ENCODE measurements around the gene CLK4. TPM values are rescaled to one million over a fixed set of nuclear protein-coding genes. Genes with fewer than 3 reads are reported as not detected.

The CLK4 gene
- total and polyA plus RNA-seq, 2 of the 8 experiments (the other 6 are each of a cell fraction or from before 2014, with no cell fraction given) = 8.1 to 12.6 TPM

DNA sequence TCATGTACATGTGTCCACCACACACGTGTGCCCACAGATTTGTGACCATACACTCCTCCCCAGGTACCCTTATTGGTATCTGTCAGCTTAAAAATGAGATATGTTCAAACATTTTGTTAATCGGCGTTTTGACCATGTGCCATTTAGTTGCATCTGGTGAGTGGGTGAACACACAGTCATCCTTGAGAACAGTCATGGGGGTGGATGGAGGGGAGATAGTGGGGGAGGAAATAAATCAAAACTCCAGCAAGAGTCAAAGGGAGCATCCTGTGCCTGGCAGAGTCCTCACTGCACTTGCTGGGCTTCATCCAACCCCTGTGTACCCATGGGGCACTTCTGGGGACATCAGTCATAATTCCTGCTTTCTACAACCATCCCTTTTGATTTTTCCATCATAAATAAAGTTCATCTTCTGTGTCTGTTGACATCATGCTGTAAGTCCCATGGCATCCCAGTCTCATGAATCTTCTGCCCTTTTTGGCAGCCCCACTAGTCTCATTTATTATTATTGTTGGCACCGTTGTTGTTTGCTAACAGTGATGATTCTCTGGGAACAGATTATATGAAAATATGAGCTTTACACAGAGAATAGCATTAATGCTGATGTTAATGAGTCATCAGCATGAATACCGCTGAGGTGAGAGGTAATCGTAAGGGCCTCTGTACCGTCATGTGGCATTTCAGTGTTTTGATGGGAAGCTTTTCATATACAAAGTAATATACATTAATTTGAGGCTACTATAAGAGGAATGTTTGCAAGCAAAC is 24.4 kb upstream of the CLK4 start (continued):
- no peak for TF ChIP-seq CBX8 (IDR thresholded peaks at IDR 0.05; ENCODE audit: borderline replicate concordance, low read depth, low read length)
- no peak for TF ChIP-seq CEBPB (IDR thresholded peaks at IDR 0.05; ENCODE audit: low read depth, low read length)

Data from H1 (cell line).